ENCODE results near the gene FAM13C.

Gene FAM13C

DNA sequence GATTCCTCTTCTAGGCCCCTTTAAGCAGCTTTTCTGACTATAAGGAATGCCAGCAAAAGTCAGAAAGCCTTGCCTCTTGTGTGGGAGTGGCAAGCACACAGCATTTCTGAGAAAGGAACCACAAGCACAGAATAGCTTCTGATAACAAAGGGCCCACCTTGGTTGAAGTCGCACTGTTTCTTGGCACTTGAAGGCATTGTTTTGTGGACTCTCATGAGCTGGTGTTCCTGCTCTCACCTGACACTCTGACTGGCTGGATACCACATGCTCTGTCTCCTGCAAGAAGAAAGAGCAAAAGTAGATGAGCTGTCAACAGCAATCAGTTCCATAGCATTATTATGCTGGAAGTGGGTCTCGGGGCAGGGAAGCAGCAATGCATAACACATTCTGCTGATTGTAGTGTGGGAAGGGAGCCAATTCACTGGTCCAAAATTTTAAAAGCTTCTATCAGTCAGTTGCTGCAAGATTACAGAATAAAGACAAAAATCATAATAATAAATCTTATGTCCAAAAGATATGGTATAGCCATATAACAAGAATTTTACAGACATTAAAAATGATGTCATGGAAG, 38.4 kb downstream of the FAM13C start:
- Histone ChIP-seq H3K9me3 (ENCODE audit: insufficient read depth, low read length, severe bottlenecking) (no peaks in the 10 kb centered on the region), H3K27ac (ENCODE audit: low read length) (no peak overlapping the region), H3K27me3 (ENCODE audit: insufficient read depth, low read length, poor library complexity) (no peaks in the 10 kb centered on the region), H3K4me1 (ENCODE audit: insufficient read depth, low read length) (no peaks in the 10 kb centered on the region), H4K20me1 (ENCODE audit: insufficient read depth, low read length) (no peaks in the 10 kb centered on the region), H3K4me3 (ENCODE audit: low read depth in 1 of 2, low read length in 2 of 2) (no peak overlapping the region), H2AFZ (ENCODE audit: low read depth, low read length) (no peak overlapping the region), H3K79me2 (ENCODE audit: insufficient read depth, low read length) (no peaks in the 10 kb centered on the region), H3K4me2 (ENCODE audit: insufficient read depth, low read length) (no peak overlapping the region), H3K9ac (ENCODE audit: low read depth, low read length) (no peak overlapping the region), H3K36me3 (ENCODE audit: insufficient read depth, low read length) (no peaks in the 10 kb centered on the region)
- no peak for TF ChIP-seq EZH2 (IDR thresholded peaks at IDR 0.05; ENCODE audit: borderline replicate concordance, low read depth, low read length, severe bottlenecking)
- TF ChIP-seq, protein P1, sequence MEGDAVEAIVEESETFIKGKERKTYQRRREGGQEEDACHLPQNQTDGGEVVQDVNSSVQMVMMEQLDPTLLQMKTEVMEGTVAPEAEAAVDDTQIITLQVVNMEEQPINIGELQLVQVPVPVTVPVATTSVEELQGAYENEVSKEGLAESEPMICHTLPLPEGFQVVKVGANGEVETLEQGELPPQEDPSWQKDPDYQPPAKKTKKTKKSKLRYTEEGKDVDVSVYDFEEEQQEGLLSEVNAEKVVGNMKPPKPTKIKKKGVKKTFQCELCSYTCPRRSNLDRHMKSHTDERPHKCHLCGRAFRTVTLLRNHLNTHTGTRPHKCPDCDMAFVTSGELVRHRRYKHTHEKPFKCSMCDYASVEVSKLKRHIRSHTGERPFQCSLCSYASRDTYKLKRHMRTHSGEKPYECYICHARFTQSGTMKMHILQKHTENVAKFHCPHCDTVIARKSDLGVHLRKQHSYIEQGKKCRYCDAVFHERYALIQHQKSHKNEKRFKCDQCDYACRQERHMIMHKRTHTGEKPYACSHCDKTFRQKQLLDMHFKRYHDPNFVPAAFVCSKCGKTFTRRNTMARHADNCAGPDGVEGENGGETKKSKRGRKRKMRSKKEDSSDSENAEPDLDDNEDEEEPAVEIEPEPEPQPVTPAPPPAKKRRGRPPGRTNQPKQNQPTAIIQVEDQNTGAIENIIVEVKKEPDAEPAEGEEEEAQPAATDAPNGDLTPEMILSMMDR (IDR thresholded peaks at IDR 0.05; ENCODE audit: borderline replicate concordance, extremely low read depth, low read length, poor library complexity, severe bottlenecking), result no peak
- DNase-seq (no peak), ATAC-seq (ENCODE audit: insufficient read depth, low read depth) (no peak)

DNA sequence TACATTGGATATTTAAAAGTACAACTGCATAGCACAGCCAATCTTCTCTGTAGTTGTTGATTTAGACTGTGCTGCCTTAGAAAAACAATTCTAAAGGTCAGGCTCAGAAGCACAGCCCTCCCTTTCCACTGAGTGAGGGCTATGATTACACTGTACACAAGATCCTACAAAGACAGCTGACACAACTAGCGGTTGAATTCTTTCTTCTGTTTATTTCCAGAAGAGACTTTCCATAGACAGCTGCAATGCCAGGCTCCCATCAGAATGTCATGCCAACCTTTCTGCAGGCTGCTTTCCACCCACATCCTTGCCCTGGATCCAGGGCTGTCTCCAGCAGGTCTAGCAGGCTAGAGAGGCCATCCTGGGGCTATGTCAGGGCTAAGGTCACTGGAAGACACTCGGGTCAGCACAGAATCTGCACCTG, 39.3 kb downstream of the FAM13C start:
- ATAC-seq (ENCODE audit: insufficient read depth, low read depth), result no peak
- DNase-seq, result no peak
- TF ChIP-seq, protein P1 (IDR thresholded peaks at IDR 0.05; ENCODE audit: borderline replicate concordance, extremely low read depth, low read length, poor library complexity, severe bottlenecking), result no peak
- TF ChIP-seq EZH2 (IDR thresholded peaks at IDR 0.05; ENCODE audit: borderline replicate concordance, low read depth, low read length, severe bottlenecking), result no peak
- no peak overlapping the region for H3K4me2 ChIP-seq (ENCODE audit: insufficient read depth, low read length)
- H3K27me3 ChIP-seq (ENCODE audit: insufficient read depth, low read length, poor library complexity), result no peaks in the 10 kb centered on the region
- H3K4me3 ChIP-seq (ENCODE audit: low read depth in 1 of 2, low read length in 2 of 2), result no peak overlapping the region
- H3K27ac ChIP-seq (ENCODE audit: low read length), result no peak overlapping the region
- H4K20me1 ChIP-seq (ENCODE audit: insufficient read depth, low read length), result no peaks in the 10 kb centered on the region
- H3K79me2 ChIP-seq (ENCODE audit: insufficient read depth, low read length), result no peaks in the 10 kb centered on the region
- H3K9ac ChIP-seq (ENCODE audit: low read depth, low read length), result no peak overlapping the region
- H3K9me3 ChIP-seq (ENCODE audit: insufficient read depth, low read length, severe bottlenecking), result no peaks in the 10 kb centered on the region
- H3K4me1 ChIP-seq (ENCODE audit: insufficient read depth, low read length), result no peaks in the 10 kb centered on the region
- no peaks in the 10 kb centered on the region for H3K36me3 ChIP-seq (ENCODE audit: insufficient read depth, low read length)
- no peak overlapping the region for H2AFZ ChIP-seq (ENCODE audit: low read depth, low read length)

DNA sequence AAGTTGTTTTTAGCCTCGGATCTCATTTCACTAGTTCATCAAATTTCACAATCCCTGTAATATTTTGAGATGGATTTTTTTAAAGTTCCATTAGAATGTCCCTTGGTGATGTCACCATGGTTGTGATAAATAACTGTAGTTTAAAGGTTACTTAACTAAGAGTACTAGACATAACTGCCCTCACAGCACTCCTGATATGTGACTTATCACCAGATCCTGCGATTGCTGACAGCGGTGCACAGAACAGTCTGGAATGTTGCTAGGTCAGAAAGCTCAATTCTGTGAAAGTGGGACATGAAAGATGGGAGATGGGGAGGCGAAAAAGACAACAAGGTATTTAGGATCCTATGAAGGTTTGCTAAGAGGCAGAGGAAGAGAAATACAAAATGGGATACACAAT, 40.2 kb downstream of the FAM13C start:
- no peak overlapping the region for H3K4me2 ChIP-seq (ENCODE audit: insufficient read depth, low read length)
- no peaks in the 10 kb centered on the region for H3K4me1 ChIP-seq (ENCODE audit: insufficient read depth, low read length)
- H3K27me3 ChIP-seq (ENCODE audit: insufficient read depth, low read length, poor library complexity), result no peaks in the 10 kb centered on the region
- no peak overlapping the region for H3K9ac ChIP-seq (ENCODE audit: low read depth, low read length)
- H4K20me1 ChIP-seq (ENCODE audit: insufficient read depth, low read length), result no peaks in the 10 kb centered on the region
- no peak overlapping the region for H3K4me3 ChIP-seq (ENCODE audit: low read depth in 1 of 2, low read length in 2 of 2)
- DNase-seq (no peak), ATAC-seq (ENCODE audit: insufficient read depth, low read depth) (no peak)
- H2AFZ ChIP-seq (ENCODE audit: low read depth, low read length), result no peak overlapping the region
- no peak overlapping the region for H3K27ac ChIP-seq (ENCODE audit: low read length)
- H3K79me2 ChIP-seq (ENCODE audit: insufficient read depth, low read length), result no peaks in the 10 kb centered on the region
- TF ChIP-seq, protein P1 (IDR thresholded peaks at IDR 0.05; ENCODE audit: borderline replicate concordance, extremely low read depth, low read length, poor library complexity, severe bottlenecking), result no peak
- no peak for TF ChIP-seq EZH2 (IDR thresholded peaks at IDR 0.05; ENCODE audit: borderline replicate concordance, low read depth, low read length, severe bottlenecking)
- H3K9me3 ChIP-seq (ENCODE audit: insufficient read depth, low read length, severe bottlenecking), result no peaks in the 10 kb centered on the region
- H3K36me3 ChIP-seq (ENCODE audit: insufficient read depth, low read length), result no peaks in the 10 kb centered on the region

Measured in DND-41 (cell line).